GM12874 (cell line): ENCODE results near the gene CCDC159.

ENCODE experiments used
- TF ChIP-seq, protein P1 (sequence below): IDR thresholded peaks from 2 replicates; pipeline ENCODE4 v1.5.1; 2011; ENCODE audit warnings: low read depth, mild to moderate bottlenecking, control low read depth, low read length, moderate library complexity; ENCODE audit not compliant: insufficient read depth

Gene CCDC159

DNA sequence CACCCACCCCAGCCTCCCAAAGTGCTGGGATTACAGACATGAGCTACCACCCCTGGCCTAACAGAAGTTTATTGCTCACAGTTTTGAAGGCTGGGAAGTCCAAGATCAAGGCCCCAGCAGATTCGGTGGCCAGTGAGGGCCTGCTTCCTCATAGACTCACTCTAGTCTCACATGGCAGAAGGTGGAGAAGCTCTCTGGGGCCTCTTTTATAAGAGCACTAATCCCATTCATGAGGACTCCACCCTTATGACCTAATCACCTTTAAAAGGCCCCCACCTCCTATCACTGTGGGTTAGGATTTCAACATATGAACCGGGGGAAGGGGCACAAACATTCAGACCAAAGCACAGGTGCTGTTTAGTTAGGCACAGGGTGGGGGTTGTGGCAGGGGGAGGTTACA, 21.2 kb downstream of the CCDC159 start:
- TF ChIP-seq, protein P1, sequence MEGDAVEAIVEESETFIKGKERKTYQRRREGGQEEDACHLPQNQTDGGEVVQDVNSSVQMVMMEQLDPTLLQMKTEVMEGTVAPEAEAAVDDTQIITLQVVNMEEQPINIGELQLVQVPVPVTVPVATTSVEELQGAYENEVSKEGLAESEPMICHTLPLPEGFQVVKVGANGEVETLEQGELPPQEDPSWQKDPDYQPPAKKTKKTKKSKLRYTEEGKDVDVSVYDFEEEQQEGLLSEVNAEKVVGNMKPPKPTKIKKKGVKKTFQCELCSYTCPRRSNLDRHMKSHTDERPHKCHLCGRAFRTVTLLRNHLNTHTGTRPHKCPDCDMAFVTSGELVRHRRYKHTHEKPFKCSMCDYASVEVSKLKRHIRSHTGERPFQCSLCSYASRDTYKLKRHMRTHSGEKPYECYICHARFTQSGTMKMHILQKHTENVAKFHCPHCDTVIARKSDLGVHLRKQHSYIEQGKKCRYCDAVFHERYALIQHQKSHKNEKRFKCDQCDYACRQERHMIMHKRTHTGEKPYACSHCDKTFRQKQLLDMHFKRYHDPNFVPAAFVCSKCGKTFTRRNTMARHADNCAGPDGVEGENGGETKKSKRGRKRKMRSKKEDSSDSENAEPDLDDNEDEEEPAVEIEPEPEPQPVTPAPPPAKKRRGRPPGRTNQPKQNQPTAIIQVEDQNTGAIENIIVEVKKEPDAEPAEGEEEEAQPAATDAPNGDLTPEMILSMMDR = no peak

DNA sequence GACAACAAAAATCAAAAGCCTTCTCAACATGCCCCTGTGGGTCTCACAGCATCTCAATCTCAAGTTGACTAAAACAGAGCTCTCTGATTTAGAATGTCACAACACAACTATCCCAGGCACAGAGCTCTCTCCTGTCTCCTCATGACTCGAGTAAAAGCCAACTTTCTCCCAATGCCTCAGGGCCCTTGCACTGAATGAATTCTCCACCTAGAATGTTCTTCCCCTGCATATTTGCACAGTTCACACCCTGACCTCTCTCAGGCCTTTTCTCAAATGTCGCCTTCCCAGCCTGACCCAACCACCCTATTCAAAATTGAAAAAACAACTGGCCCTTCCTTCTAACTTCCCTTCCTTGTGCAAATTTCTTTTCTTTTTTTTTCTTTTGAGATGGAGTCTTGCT, 24.4 kb downstream of the CCDC159 start:
- TF ChIP-seq, protein P1 = no peak

DNA sequence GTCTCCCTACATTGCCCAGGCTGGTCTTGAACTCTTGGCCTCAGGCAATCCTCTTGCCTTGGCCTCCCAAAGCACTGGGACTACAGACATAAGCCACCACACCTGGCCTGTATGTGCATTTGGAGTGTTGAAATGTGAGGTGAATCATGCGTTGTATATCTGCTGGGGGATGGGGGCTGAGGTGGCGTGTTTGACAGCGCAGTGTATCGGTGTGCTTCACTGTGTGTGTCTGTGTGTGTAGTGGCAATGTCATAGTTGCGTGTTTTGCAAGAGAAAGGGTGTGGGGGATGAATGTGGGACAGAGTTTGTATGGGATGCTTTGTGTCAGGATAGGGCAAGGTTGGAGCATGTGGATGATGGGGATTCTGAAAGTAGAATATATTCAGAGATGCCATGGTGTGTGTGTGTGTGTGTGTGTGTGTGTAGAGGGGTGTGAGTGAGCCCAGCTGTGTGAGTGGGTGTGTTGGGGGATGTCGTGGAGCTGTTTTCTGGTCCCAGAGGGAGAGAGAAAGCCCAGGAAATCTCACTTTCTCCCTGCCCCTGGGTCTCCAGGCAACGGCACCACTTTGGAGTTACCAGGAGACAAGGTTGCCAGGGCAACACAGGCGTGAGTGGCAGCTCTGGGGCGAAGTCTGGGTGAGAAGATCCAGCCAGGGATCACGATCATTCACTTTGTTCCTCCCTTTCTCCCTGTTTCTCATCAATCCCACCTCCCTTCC, 27.0 kb downstream of the CCDC159 start:
- TF ChIP-seq, protein P1 = no peak

DNA sequence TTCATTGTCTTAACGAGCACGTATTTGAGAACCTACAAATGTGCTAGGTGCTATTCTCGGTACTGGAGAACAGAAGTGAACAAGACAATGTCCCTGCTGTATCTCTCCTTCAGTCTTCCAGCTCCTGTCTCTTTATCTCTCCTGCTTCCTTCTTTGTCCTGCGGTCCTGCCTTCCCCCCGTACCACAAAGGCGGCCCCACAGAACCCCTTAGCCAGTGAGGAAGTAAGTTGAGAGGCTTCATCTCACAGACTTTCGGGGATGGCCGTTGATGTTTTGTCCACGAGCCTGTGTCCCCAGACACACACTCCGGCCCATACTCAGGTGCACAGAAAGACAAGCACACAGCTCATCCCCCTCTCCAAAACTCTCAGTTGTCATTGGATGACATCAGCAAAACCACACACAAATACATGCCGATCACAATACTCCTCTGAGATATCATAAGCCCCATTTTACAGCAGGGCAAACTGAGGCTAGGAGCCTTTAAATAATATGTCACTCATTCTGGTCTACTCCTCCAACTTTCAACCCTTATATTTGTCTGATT, 27.6 kb downstream of the CCDC159 start:
- TF ChIP-seq, protein P1 = no peak

DNA sequence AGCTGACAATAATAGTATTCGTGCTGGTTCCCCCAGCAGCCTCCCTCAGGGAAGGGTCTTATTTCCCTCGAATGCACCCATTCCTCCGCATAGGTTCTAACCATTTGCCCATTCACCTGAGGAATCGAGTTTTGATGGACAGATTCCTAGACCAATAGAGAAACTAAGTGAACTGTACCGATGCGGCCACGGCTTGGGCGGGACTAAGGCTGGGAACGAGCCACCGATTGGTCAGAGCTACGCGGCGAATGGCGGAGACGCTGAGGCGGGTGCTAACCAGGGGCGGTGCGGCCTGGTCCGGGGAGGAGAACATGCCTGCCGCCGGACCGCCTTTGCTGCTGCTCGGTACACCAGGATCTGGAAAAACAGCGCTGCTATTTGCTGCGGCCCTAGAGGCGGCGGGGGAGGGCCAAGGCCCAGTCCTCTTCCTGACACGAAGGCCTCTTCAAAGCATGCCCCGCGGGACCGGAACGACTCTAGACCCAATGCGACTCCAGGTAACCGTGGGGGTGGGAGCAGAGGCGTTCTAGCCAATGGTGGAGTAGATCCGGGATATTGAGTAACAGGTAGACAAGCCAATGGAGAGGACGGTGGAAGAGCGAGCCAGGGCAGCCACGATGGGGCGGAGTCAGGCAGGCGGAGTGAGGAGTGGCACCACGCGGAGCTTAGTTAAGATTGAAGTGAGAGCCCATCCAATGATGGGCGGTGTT, 28.3 kb downstream of the CCDC159 start, which contains the start of gene SWSAP1:
Gene SWSAP1 (plus strand): TSS at position 234 of the 710 bp plus-strand sequence. CDS start 15 bp downstream, at position 249.
- TF ChIP-seq, protein P1 = no peak

DNA sequence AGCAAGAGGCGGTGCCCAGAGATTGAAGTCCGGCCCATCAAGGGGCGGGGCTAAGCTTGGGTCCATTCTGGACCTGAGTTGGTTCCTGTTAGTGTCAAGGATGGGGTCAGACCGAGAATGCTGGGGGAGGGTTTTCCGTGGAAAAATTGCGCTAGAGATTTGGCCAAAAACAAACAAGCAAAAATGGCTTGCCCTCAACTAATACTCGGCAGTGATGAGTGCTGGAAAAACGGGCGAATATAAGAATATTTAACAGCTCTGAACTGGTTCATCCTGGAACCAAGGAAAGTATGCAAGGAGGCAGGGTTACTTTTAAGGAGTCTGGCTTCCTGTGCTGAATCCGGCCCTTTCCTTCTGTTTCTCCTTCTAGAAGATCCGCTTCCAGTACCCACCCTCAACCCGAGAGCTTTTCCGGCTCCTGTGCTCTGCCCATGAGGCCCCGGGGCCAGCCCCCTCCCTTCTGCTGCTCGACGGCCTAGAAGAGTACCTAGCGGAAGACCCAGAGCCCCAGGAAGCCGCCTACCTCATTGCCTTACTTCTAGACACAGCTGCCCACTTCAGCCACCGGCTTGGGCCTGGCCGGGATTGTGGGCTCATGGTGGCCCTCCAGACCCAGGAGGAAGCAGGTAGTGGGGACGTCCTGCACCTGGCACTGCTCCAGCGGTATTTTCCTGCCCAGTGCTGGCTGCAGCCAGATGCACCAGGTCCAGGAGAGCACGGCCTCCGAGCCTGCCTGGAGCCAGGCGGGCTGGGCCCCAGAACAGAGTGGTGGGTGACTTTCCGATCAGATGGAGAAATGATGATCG, 29.0 kb downstream of the CCDC159 start:
- TF ChIP-seq, protein P1 = no peak

DNA sequence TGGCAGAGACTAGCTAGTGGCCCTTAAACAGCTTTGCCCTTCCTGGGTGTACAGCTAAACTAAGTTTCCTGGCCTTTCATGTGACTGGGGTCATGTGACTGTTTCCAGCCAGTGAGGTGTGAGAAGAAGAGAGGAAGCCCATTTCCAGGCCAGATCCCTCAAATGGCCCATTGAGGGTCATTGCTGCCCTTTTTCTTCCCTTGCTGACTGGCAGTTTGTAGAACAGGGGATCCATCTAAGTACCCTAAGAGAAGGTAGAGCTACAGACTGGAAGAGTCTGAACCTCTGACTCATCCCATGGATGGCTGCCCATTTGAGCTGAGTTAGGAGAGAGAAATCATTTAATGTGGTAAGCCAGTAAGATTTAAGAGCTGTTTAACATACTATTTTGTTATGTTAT, 30.9 kb downstream of the CCDC159 start:
- TF ChIP-seq, protein P1 = no peak
